ENCODE results near the gene ABHD12B.

Gene ABHD12B

DNA sequence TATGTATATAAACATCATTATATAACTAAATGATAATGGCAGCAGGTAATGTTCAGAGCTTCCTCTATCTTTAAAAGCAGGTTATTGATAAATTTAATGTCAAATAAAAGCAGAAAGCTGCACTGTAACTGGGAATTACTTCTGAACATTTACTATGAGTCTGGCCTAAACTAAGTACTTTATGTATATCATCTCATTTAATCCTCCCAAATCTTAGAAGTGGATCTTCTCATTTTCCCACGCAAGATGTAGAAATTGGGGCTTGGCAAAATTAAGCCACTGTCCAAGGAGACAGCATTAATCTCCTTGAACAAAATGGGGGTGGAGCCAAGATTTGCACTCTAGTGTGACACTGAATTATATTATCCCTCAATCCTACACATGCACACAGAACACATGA is 46.5 kb upstream of the ABHD12B start:
- no peak for DNase-seq (ENCODE audit: low spot score)
- H3K4me1 ChIP-seq (ENCODE audit: insufficient read depth, poor library complexity, severe bottlenecking), result peaks cover 14% of the 10 kb centered on the region
- TF ChIP-seq, protein P1, sequence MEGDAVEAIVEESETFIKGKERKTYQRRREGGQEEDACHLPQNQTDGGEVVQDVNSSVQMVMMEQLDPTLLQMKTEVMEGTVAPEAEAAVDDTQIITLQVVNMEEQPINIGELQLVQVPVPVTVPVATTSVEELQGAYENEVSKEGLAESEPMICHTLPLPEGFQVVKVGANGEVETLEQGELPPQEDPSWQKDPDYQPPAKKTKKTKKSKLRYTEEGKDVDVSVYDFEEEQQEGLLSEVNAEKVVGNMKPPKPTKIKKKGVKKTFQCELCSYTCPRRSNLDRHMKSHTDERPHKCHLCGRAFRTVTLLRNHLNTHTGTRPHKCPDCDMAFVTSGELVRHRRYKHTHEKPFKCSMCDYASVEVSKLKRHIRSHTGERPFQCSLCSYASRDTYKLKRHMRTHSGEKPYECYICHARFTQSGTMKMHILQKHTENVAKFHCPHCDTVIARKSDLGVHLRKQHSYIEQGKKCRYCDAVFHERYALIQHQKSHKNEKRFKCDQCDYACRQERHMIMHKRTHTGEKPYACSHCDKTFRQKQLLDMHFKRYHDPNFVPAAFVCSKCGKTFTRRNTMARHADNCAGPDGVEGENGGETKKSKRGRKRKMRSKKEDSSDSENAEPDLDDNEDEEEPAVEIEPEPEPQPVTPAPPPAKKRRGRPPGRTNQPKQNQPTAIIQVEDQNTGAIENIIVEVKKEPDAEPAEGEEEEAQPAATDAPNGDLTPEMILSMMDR (IDR thresholded peaks at IDR 0.05; ENCODE audit: poor library complexity, severe bottlenecking), result no peak
- H3K9me3 ChIP-seq (ENCODE audit: severe bottlenecking), result no peaks in the 10 kb centered on the region
- H3K4me3 ChIP-seq (ENCODE audit: severe bottlenecking), result no peak overlapping the region
- no peak for ATAC-seq (ENCODE audit: low read depth)
- no peaks in the 10 kb centered on the region for H3K27me3 ChIP-seq (ENCODE audit: insufficient read depth, poor library complexity, severe bottlenecking)
- H3K27ac ChIP-seq (ENCODE audit: poor library complexity, severe bottlenecking), result no peak overlapping the region
- peaks cover 4% of the 10 kb centered on the region; the same call in 1 of the 2 replicates for H3K36me3 ChIP-seq (ENCODE audit: low read depth)

DNA sequence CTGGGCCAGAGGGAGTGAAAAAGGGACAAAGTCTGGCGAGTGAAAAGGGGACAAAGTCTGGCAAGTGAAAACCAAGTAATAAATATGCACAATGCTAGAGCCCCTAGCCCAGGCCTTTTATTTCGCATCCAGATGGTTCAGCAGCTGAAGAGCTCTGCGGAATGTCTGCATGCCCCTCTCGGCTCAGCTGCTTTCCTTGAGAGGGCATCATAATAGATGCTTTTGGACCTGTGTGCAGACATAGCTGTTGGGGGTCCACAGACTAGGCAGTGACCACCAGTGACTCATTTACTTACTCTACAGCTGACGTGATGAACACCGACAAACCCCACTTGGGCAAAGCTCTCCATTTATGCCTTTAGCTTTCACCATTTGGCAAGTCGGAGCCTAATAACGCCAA is 45.2 kb upstream of the ABHD12B start:
- DNase-seq (ENCODE audit: low spot score), result no peak
- no peak for ATAC-seq (ENCODE audit: low read depth)
- TF ChIP-seq, protein P1 (IDR thresholded peaks at IDR 0.05; ENCODE audit: poor library complexity, severe bottlenecking), result no peak
- H3K36me3 ChIP-seq (ENCODE audit: low read depth), result no peaks in the 10 kb centered on the region
- no peaks in the 10 kb centered on the region for H3K27me3 ChIP-seq (ENCODE audit: insufficient read depth, poor library complexity, severe bottlenecking)
- no peak overlapping the region for H3K4me3 ChIP-seq (ENCODE audit: severe bottlenecking)
- H3K9me3 ChIP-seq (ENCODE audit: severe bottlenecking), result no peaks in the 10 kb centered on the region
- no peak overlapping the region for H3K27ac ChIP-seq (ENCODE audit: poor library complexity, severe bottlenecking)
- peaks cover 5% of the 10 kb centered on the region for H3K4me1 ChIP-seq (ENCODE audit: insufficient read depth, poor library complexity, severe bottlenecking)

DNA sequence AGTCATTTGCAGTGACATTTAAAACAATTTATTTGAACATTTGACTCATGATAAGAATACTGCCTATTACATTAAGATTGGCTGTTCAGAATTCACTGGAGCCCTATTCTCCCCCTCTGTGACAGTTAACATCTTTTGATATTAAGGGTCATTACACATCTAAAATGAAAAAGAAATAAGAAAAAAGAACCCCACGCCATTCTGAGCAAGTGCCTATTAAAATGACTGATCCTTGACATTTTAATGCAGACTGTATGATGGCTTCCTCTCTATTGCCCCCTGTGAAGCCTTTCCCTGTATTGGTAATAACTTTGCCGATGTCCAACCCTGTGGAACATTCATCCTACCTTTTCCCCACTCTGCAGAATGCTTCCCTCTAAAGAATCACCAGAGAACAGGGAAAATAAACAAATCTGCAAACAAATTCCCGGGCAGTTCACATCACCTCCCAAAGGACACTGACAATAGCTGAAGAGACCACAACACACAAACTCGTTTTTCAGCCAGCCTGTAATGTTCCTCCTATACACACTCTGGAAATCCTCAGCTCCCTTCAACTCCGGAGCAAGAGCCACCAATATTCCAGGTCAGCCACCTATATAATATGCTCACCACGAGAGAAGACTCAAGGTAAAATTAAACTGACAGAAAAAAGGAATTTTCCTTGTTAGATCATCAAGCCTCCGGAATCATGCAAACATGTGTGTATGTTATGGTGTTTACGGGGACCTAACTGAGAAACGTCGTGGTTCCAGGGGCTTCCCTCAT is 42.9 kb upstream of the ABHD12B start:
- Histone ChIP-seq H3K27ac (ENCODE audit: poor library complexity, severe bottlenecking) (no peak overlapping the region), H3K27me3 (ENCODE audit: insufficient read depth, poor library complexity, severe bottlenecking) (no peaks in the 10 kb centered on the region), H3K4me3 (ENCODE audit: severe bottlenecking) (no peak overlapping the region), H3K36me3 (ENCODE audit: low read depth) (no peaks in the 10 kb centered on the region), H3K4me1 (ENCODE audit: insufficient read depth, poor library complexity, severe bottlenecking) (peaks cover 4% of the 10 kb centered on the region), H3K9me3 (ENCODE audit: severe bottlenecking) (no peaks in the 10 kb centered on the region)
- ATAC-seq (ENCODE audit: low read depth) (no peak), DNase-seq (ENCODE audit: low spot score) (no peak)
- TF ChIP-seq, protein P1 (IDR thresholded peaks at IDR 0.05; ENCODE audit: poor library complexity, severe bottlenecking), result no peak

DNA sequence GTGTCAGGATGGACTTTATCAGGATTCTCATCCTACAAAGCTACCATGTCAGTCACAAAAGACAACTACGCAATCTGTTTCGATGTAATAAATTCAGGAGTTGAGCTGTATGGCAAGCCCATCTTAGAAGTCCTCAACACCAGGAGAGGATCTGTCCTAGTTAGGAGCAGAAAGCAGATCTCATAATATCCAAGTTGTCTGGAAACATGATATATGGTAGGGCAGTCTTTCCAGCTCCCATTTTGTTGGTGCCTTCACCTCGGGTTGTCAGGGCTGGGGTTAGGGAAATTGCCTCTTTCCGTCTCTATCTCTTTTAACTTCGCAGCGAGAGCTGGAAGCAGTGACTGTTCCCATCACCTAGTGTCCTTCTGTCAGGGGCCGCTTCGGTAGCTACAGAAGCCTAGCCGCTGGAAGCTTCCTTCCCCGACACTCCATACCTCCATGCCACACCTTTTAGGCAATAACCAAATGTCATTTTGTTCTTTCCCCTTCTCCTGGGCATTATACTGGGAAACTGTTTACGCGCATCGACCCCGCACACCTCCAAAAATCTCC is 42.3 kb upstream of the ABHD12B start:
- Histone ChIP-seq H3K36me3 (ENCODE audit: low read depth) (no peaks in the 10 kb centered on the region), H3K9me3 (ENCODE audit: severe bottlenecking) (no peaks in the 10 kb centered on the region), H3K27me3 (ENCODE audit: insufficient read depth, poor library complexity, severe bottlenecking) (no peaks in the 10 kb centered on the region), H3K4me3 (ENCODE audit: severe bottlenecking) (peak overlapping the region; percentile 99), H3K27ac (ENCODE audit: poor library complexity, severe bottlenecking) (no peak overlapping the region), H3K4me1 (ENCODE audit: insufficient read depth, poor library complexity, severe bottlenecking) (peaks cover 4% of the 10 kb centered on the region)
- ATAC-seq (ENCODE audit: low read depth) (no peak), DNase-seq (ENCODE audit: low spot score) (no peak)
- TF ChIP-seq, protein P1 (IDR thresholded peaks at IDR 0.05; ENCODE audit: poor library complexity, severe bottlenecking), result no peak

All from RWPE2 (cell line).